GM23338 (cell line): ENCODE results near the gene ARG2. TPM values are rescaled to one million over a fixed set of nuclear protein-coding genes. Genes with fewer than 3 reads are reported as not detected.

Experiments
- ATAC-seq: fragments of 200-7000 bp; cut with Tn5 transposase; 3 replicates; pipeline ENCODE4 v1.9.1; 2020
- DNase-seq: peaks from one replicate; pipeline ENCODE4 v3.0.0-alpha.2; 2015; ENCODE audit warnings: low spot score
- H2AFZ ChIP-seq: fragments of 200-600 bp; sonication (generic); 2 replicates; pipeline ENCODE4 v1.8.0; 2016; ENCODE audit warnings: antibody characterized with exemption, mild to moderate bottlenecking, moderate library complexity
- H3F3A ChIP-seq: fragments of 200-600 bp; sonication (generic); replicated peaks from 2 replicates; pipeline ENCODE4 v1.8.0; 2017; ENCODE audit warnings: antibody characterized with exemption, mixed run types, low read depth
- H3K27ac ChIP-seq: fragments of 200-600 bp; sonication (generic); 2 replicates; pipeline ENCODE4 v1.6.1; 2016; ENCODE audit warnings: low read depth
- H3K27me3 ChIP-seq: fragments of 200-600 bp; sonication (generic); 2 replicates; pipeline ENCODE4 v1.8.0; 2016; ENCODE audit warnings: mild to moderate bottlenecking, mixed run types, moderate library complexity; ENCODE audit not compliant: insufficient read depth
- H3K36me3 ChIP-seq: fragments of 200-600 bp; sonication (generic); 2 replicates; pipeline ENCODE4 v1.8.0; 2016; ENCODE audit warnings: mild to moderate bottlenecking; ENCODE audit not compliant: insufficient read depth
- H3K4me1 ChIP-seq: fragments of 200-600 bp; sonication (generic); 2 replicates; pipeline ENCODE4 v1.8.0; 2016; ENCODE audit warnings: mild to moderate bottlenecking, moderate library complexity; ENCODE audit not compliant: insufficient read depth
- H3K4me2 ChIP-seq: fragments of 200-600 bp; sonication (generic); 2 replicates; pipeline ENCODE4 v1.7.1; 2017; ENCODE audit warnings: mixed run types
- H3K4me3 ChIP-seq: fragments of 200-600 bp; sonication (generic); 2 replicates; pipeline ENCODE4 v1.6.1; 2016; ENCODE audit warnings: mixed run types
- H3K79me2 ChIP-seq: fragments of 200-600 bp; sonication (generic); replicated peaks from 2 replicates; pipeline ENCODE4 v1.8.0; 2017; ENCODE audit warnings: mild to moderate bottlenecking; ENCODE audit not compliant: insufficient read depth
- H3K9me2 ChIP-seq: fragments of 200-600 bp; sonication (generic); 2 replicates; pipeline ENCODE4 v1.8.0; 2017; ENCODE audit not compliant: insufficient read depth
- H4K20me1 ChIP-seq: fragments of 200-600 bp; sonication (generic); replicated peaks from 2 replicates; pipeline ENCODE4 v1.8.0; 2017; ENCODE audit warnings: mild to moderate bottlenecking; ENCODE audit not compliant: insufficient read depth
- H3K27ac Mint-ChIP-seq: 2 replicates; pipeline ENCODE4 v1.8.0; 2020; ENCODE audit warnings: inconsistent platforms, mild to moderate bottlenecking, moderate library complexity, mixed read lengths
- H3K27me3 Mint-ChIP-seq: 3 replicates; pipeline ENCODE4 v1.8.0; 2022; ENCODE audit warnings: low read depth, mild to moderate bottlenecking, moderate library complexity, mixed read lengths, inconsistent platforms; ENCODE audit not compliant: insufficient read depth, poor library complexity
- H3K36me3 Mint-ChIP-seq: 3 replicates; pipeline ENCODE4 v1.8.0; 2021; ENCODE audit warnings: low read depth, mild to moderate bottlenecking, inconsistent platforms, moderate library complexity, mixed read lengths
- H3K4me1 Mint-ChIP-seq: 3 replicates; pipeline ENCODE4 v1.8.0; 2020; ENCODE audit warnings: mild to moderate bottlenecking, inconsistent platforms, mixed read lengths
- H3K4me3 Mint-ChIP-seq: 3 replicates; pipeline ENCODE4 v1.8.0; 2021; ENCODE audit warnings: moderate library complexity, mild to moderate bottlenecking, inconsistent platforms, mixed read lengths
- H3K9me3 Mint-ChIP-seq: 3 replicates; pipeline ENCODE4 v1.8.0; 2020; ENCODE audit warnings: moderate library complexity, mild to moderate bottlenecking, inconsistent platforms, mixed read lengths
- CREB1 ChIP-seq: fragments of 250-450 bp; sonication (Bioruptor Pico); IDR thresholded peaks from 2 replicates; pipeline ENCODE4 v1.5.0; 2020; ENCODE audit warnings: low read depth, mild to moderate bottlenecking, moderate library complexity
- CTCF ChIP-seq, 2 experiments: fragments of 200-600 bp in 1 of 2; sonication (generic) in 1 of 2; conservative IDR thresholded peaks; 2 replicates each; pipeline versions ENCODE4 v1.5.1 to v1.6.1; 2016 to 2017; ENCODE audit warnings: antibody characterized with exemption in 2 of 2, low read depth in 2 of 2, mild to moderate bottlenecking in 2 of 2, moderate library complexity in 1 of 2
- ETS1 ChIP-seq: IDR thresholded peaks from 2 replicates; pipeline ENCODE4 v1.6.1; 2016; ENCODE audit warnings: antibody characterized with exemption
- EZH2 ChIP-seq: fragments of 200-600 bp; sonication (generic); IDR thresholded peaks from one replicate; pipeline ENCODE4 v1.8.0; 2017; ENCODE audit warnings: antibody characterized with exemption, mild to moderate bottlenecking, low read depth; ENCODE audit not compliant: unreplicated experiment
- EZH2phosphoT487 ChIP-seq: fragments of 200-600 bp; sonication (generic); IDR thresholded peaks from one replicate; pipeline ENCODE4 v1.8.1; 2018; ENCODE audit warnings: antibody characterized with exemption; ENCODE audit not compliant: unreplicated experiment
- JUNB ChIP-seq: IDR thresholded peaks from one replicate; pipeline ENCODE4 v1.6.1; 2016; ENCODE audit warnings: antibody characterized with exemption; ENCODE audit not compliant: unreplicated experiment
- NANOG ChIP-seq: IDR thresholded peaks from 2 replicates; pipeline ENCODE4 v1.6.1; 2016; ENCODE audit warnings: antibody characterized with exemption, borderline replicate concordance
- POLR2AphosphoS5 ChIP-seq: IDR thresholded peaks from 2 replicates; pipeline ENCODE4 v1.6.1; 2016; ENCODE audit warnings: antibody characterized with exemption, low read depth
- REST ChIP-seq: IDR thresholded peaks from one replicate; pipeline ENCODE4 v1.6.1; 2018; ENCODE audit warnings: antibody characterized with exemption; ENCODE audit not compliant: unreplicated experiment
- STAT1 ChIP-seq: IDR thresholded peaks from one replicate; pipeline ENCODE4 v1.6.1; 2016; ENCODE audit warnings: antibody characterized with exemption; ENCODE audit not compliant: unreplicated experiment
- ZNF114 ChIP-seq: fragments of 250-450 bp; sonication (Bioruptor Pico); IDR thresholded peaks from 2 replicates; pipeline ENCODE4 v1.5.0; 2020; ENCODE audit warnings: mild to moderate bottlenecking, moderate library complexity
- ZNF331 ChIP-seq: fragments of 250-450 bp; sonication (Bioruptor Pico); IDR thresholded peaks from 2 replicates; pipeline ENCODE4 v1.5.0; 2020; ENCODE audit warnings: low read depth, mild to moderate bottlenecking, moderate library complexity
- ZNF462 ChIP-seq: fragments of 250-450 bp; sonication (Bioruptor Pico); IDR thresholded peaks from 2 replicates; pipeline ENCODE4 v1.5.0; 2020; ENCODE audit warnings: mild to moderate bottlenecking, moderate library complexity
- polyA plus RNA-seq: library from polyadenylated mRNA; unstranded; fragments of >200 nt; fragmentation: Nextera tagmentation; extraction: Ambion mirVana; gene quantifications from 2 replicates; pipeline ENCODE4 v1.2.1, GENCODE V29; 2016
- total RNA-seq: library from RNA; depleted of rRNA; stranded (reverse); fragments of >200 nt; shearing (Covaris generic); gene quantifications from 2 replicates; pipeline ENCODE4 v1.2.3, GENCODE V29; 2014

ARG2 gene
- total and polyA plus RNA-seq, 2 experiments from 2014 or later: 42.7 to 69.4 TPM

- Histone ChIP-seq H3K79me2 (peaks cover 52% of the 10 kb centered on the region), H3K4me3 (peak overlapping the region; percentile 88), H3K36me3 (peaks cover 26% of the 10 kb centered on the region), H3K27me3 (no peaks in the 10 kb centered on the region), H2AFZ (peak overlapping the region; percentile 69; the same call in 1 of the 2 replicates), H3K4me2 (peak overlapping the region; percentile 76), H4K20me1 (peaks cover 38% of the 10 kb centered on the region), H3K4me1 (peaks cover 11% of the 10 kb centered on the region), H3F3A (peaks cover 15% of the 10 kb centered on the region), H3K27ac (peak overlapping the region; percentile 97), H3K9me2 (no peaks in the 10 kb centered on the region)
- DNase-seq (no peak), ATAC-seq (no peak; the same call in 2 of the 3 replicates)
- Mint-ChIP-seq H3K27me3 (peaks cover 8% of the 10 kb centered on the region), H3K36me3 (peaks cover 31% of the 10 kb centered on the region), H3K4me3 (peak overlapping the region; percentile 92), H3K27ac (peak overlapping the region; percentile 94), H3K4me1 (peaks cover 15% of the 10 kb centered on the region), H3K9me3 (no peaks in the 10 kb centered on the region)
- no peak for TF ChIP-seq EZH2phosphoT487
- TF ChIP-seq REST: no peak
- no peak for TF ChIP-seq NANOG
- TF ChIP-seq EZH2: no peak
- TF ChIP-seq ZNF114 (CRISPR knock-in tag): no peak
- TF ChIP-seq STAT1: no peak
- TF ChIP-seq CREB1: no peak
- TF ChIP-seq ZNF331 (CRISPR knock-in tag): no peak
- TF ChIP-seq ETS1: no peak
- TF ChIP-seq CTCF (conservative IDR thresholded peaks at IDR 0.05; ENCODE audit: low read depth in 2 of 2): no peak
- TF ChIP-seq ZNF462 (CRISPR knock-in tag): no peak
- no peak for TF ChIP-seq POLR2AphosphoS5
- TF ChIP-seq JUNB: no peak
Observed at GRCh38 chr14:67675219-67675582, 55.5 kb downstream of the ARG2 start.
